Activated T-helper 9 cell treated with anti-CD3 and anti-CD28 coated beads, Interleukin-2, amount 50 U/mL, for 16 hours (primary cell): ENCODE data around the gene PAX8.

Experiments used
- DNase-seq: peaks from one replicate; pipeline ENCODE4 v3.0.0-alpha.2; 2020; ENCODE audit warnings: low read depth

The PAX8 gene

DNA sequence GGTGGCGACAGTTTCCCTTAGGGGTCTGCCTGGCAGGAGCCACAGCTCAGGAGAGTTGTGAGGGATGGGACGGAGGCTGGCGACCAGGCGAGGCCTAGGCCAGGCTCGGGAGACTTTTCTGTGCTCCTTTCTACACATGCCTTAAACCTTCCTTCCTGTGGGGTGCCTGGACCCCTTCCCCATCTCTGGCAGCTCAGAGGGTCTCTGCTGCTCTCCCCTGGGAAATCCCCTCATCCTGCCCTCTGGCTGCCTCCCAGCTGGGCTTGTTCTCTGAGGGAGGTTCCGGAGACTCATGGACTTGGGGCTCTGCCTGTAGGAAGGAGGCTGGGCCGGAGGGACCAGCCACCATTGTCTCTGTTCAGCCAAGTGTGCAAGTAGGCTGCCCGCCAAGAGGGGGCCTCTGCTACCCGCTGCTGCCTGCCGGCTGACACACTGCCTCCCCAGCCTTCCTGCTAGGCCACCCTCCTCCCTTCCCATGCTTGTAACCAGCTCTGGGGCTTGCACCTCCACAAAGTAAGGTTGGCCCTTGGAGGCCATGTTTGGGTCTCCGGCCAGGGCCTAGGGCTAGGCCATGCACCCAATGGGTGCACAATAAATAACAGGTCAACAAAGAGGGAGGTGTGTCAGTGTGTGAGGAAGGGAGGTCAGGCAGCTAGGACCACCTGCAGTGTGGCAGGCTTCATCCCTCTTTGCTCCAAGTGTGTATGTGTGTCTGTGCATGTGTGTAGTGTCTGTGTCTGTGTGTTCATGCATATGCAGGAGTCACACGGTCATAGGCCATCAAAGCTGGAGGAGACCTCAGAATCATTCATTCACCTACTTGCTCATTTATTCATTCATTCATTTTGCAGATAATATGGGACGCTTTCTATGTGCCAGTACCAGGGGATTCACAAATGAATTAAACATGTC, 76.2 kb downstream of the PAX8 start:
- no peak for DNase-seq

GRCh38 chr2:113201496-113202304, 77.0 kb downstream of the PAX8 start:
- DNase-seq, result no peak

DNA sequence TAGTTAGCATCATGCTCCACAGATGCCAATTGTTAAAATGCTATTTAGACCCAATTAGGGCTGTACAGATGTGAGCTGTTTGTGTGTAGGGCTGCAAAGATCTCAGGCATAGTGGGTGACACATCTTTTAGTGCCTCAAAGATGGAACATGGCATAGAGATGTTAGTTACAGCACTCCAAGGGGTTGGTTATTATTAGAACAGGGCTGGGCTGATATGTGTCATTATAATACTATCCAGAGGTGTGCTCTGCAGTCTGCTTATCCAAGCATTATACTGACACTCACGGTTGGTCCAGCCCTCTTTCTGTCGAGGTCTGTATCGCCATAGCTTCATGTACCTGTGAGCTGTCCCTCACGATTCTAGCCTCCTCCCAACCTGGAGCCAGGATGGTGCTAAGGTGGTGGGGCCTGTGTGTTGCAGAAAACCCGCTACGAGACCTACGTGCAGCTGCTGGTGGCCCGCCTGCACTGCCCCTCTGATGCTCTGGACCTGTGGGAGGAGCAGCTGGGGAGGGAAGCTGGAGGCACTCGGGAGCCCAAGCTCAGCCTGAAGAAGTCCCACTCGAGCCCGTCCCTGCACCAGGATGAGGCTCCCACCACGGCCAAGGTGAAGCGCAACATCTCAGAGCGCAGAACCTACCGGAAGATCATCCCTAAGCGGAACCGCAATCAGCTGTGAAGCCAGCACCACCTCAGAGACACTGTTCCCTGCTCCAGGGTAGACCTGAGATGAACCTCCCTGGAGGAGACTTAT, 77.8 kb downstream of the PAX8 start:
- no peak for DNase-seq

GRCh38 chr2:113200236-113200635, 78.5 kb downstream of the PAX8 start:
- DNase-seq, result no peak

DNA sequence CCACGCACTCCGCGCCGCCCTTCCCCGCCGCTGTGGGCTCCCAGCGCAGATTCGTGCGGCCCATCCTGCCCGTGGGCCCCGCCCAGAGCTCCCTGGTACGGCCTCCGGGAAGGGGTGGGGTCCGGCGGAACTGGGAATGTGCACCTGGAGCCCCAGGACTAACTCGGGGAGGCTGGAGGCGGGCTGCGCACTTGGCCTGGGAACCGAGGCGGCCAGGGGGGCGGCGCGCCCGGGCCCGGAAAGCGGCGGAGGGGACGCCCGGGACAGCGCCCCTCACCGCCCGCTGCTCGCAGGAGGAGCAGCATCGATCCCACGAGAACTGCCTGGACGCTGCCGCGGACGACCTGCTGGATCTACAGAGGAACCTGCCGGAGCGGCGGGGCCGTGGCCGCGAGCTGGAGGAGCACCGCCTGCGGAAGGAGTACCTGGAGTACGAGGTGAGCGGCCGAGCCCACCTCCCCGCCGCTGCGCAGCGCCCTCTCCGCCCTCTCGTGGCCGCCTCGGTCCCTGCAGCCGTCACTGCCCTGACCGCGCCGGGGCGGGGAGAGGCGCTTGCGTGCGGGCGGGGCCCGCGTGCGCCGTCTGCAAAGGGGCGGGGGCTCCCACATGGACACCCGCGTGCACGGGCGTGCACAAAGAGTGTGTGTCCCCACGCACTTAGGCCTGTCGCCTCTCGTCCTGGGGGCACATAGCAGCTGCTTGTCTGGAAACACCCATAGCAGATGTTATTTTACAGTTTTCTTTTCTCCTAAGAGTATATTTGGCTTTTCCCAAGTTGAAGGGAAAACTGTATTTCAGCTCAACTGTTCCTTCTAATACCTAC, 79.7 kb downstream of the PAX8 start:
- peak; percentile 51 for DNase-seq

DNA sequence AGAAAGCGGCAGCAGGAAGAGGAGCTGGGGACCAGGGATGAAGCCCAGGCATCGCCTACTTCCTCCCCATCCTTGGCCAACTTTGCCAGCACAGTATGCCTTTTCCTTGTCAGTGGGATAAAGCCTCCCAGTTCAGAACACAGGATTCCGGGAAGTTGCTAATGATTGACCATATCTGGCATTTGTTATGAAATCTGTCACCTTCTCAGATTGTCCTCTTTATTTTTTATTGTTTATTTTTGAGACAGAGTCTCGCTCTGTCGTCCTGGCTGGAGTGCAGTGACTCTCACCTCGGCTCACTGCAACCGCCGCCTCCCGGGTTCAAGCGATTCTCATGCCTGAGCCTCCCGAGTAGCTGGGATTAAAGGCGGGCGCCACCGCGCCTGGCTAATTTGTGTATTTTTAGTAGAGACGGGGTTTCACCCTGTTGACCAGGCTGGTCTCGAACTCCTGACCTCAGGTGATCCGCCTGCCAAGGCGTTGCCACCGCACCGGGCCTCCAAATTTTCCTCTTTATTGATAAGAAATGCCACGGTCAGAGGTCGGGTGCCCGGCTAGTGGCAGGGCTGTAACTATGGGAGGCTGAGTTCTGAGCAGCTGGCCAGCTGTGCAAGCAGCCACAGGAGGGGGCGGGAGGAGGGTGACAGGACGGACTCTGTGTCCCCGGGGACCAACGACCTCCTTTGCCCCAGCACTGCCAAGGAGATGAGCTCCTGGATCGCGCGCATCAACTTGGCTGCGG, 80.5 kb downstream of the PAX8 start:
- DNase-seq, result no peak

DNA sequence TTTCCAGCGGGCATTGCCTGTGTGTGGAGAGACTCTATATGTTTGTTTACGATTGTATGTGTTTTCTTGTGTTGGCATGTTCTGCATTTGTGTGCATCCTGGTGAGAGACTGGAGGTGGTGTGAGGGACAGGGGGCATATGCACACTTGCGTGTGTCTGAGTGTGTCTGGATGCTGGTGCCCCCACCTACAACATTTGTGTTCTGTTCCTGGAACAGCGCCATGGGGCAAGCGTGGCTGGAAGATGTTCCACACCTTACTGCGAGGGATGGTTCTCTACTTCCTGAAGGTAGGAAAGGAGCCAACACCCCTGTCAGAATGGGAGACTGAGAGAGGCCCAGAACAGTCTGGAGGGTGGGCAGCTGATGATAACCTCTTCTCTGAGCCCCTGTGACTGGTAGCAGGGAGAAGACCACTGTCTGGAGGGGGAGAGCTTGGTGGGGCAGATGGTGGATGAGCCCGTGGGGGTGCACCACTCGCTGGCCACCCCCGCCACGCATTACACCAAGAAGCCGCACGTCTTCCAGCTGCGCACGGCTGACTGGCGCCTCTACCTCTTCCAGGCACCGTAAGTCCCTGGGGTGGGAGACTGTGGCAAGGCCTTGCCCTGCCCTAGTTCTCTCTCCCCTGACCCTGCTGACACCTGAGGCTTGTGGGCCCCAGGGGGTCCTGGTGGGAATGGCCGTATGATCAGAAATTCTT, 81.2 kb downstream of the PAX8 start:
- no peak for DNase-seq

- DNase-seq, result no peak
Measured at GRCh38 chr2:113196839-113197238, 81.9 kb downstream of the PAX8 start.

DNA sequence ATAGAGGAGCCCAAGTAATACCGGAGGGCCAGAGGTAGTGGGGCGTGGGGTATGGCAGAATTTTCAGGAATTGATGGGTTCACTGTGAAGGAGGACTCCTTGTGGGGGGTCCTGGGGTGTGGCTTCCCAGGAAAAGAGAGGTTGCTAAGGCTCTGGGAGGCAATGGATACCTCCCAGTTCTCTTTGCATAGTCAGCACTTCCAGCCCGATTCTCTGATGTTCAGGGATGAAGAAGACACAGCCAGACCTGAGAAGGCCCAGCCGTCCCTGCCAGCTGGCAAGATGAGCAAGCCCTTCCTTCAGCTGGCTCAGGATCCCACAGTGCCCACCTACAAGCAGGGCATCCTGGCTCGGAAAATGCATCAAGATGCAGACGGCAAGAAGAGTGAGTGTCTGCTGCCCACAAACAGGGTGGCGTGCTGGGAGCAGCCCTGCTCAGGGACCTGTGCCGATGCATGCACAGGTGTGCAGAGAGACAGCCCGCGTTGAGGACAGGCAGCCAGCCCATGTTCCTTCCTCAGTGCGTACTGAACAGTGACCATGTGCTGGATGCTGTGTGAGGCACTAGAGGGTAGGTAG, 82.7 kb downstream of the PAX8 start:
- no peak for DNase-seq

- DNase-seq, result no peak
Measured at GRCh38 chr2:113192459-113193100, 86.1 kb downstream of the PAX8 start.

GRCh38 chr2:113190871-113191270, 87.8 kb downstream of the PAX8 start:
- DNase-seq, result no peak

DNA sequence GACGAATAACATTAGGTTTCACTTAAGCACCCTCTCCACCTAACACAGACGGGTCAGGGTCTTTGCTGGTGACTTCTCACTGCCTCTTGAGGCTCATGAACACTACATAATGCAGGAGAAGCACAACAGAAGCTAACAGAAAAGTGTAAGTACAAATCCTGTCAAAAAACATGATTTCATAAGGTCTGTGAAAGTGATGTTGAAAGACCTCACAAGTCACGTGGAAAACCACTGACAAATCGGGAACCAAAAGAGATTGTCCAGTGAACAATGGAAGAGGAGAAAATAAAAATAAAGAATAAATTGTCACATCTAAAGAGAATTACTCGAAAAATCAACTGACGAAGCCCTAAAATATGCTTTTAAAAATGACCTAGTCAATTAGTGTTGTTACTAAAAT, 91.0 kb downstream of the PAX8 start:
- DNase-seq, result no peak

- no peak for DNase-seq
Measured at GRCh38 chr2:113186433-113186796, 92.3 kb downstream of the PAX8 start.

- DNase-seq, result no peak
Measured at GRCh38 chr2:113185664-113186432, 92.9 kb downstream of the PAX8 start.

GRCh38 chr2:113184531-113185230, 94.0 kb downstream of the PAX8 start:
- DNase-seq, result no peak

- DNase-seq, result no peak
Measured at GRCh38 chr2:113183703-113184102, 95.0 kb downstream of the PAX8 start.

DNA sequence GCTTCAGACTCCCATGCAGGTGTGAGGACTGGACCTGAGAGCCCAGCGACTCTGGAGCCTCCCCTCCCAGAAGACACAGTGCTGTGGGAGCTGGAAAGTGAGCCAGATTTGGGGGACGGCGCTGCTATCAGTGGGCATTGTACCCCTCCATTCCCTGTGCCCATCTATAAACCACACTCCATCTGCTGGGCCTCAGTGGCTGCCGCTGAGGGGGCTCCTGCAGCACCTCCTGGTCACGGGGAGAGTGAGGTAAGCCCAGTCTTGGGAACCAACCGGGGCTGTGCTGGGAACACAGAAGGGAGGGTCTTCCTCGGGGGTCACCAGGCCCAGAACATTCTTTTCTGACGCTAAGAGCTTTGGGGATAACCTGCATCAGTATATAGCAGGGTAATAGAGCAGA, 95.5 kb downstream of the PAX8 start:
- no peak for DNase-seq
